Iris pigment epithelial cell (primary cell): ENCODE results near the gene AUTS2.

Experiments used
- DNase-seq: peaks from one replicate; pipeline ENCODE4 v3.0.0-alpha.2; 2011; ENCODE audit warnings: low read depth

Gene AUTS2

DNA sequence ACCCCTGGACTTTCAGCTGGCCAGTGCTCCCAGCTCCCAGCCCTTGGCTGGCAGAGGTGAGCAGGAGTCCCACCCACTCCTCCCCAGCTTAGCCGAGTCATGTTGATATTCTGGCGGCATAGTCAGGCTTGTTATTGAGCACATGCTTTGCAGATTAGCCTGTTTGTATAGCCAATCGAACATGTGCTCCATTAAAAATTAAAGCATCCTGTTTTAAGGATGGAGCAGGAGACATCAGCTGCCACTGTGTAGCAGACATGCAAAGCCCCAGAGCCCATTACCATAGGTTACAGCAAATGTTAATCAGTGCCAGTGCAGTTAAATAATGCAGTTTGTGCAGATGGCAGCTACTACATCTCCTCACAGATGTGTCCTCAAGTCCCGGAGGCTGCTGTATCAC is 959.1 kb downstream of the AUTS2 start:
- DNase-seq = no peak

DNA sequence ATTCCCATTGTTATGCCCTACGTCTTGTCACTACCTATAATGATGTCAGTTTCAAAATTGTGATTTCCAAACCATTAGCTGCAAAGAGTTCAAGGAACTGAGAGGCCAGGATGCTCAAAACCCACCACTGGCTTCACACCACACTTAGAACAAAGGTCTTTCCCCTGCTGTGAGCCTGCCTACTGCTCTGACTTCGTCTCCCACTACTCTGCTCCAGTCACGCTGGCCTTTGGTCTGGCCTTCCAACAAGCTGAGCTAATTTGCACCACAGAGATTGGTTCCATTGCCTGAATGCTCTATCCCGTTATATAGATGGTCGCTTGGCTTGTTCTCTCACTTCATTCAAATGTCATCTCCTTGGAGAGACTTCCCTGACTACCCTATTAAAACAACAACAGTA is 961.5 kb downstream of the AUTS2 start:
- no peak for DNase-seq

DNA sequence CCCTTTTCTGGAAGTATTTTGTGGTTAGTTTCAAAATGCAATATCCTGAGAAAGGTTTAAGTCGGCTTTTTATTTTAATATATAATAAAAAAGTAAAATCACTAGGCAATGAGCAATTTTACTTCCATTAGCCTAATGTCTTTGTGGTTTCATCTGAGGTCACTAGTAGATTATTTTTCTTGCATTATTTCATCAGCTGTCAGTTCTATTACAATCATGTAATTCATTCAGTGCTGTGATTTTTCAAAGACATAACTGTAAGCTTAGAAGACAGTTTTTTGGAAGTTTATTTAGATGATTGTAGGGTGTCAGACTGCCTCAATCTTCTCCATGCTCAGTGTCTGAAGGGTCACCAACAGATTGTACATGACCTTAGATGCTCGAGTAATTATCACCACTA is 965.7 kb downstream of the AUTS2 start:
- no peak for DNase-seq

DNA sequence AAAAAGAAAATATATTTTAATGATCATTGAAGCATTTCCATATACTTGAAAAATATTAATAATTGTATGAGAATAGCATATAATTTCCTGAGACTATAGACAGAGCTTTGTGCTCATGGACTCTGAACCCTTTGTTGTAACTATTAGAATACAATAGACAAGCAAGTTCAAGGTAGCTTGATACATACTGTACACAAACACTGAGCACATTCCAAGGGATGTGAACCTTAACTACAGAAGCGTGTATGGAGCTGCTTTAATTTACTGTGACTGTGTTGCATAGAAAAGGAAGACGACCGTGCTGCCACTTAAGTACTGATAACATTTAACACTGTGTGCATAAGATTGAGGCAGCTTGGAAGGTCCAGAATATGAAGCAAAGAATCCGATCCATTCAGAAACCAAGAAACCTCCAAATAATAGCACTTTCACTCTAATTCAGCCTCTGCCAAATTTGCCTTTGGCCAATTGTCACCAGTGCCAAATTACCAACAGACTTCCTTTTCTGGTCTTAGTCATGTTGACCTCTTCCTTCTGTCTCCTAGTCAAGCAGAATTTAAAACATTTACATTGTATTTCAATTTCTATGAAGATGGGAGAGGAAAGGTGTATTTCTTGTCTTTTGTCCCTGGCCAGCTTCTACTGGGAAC is 967.6 kb downstream of the AUTS2 start:
- no peak for DNase-seq

DNA sequence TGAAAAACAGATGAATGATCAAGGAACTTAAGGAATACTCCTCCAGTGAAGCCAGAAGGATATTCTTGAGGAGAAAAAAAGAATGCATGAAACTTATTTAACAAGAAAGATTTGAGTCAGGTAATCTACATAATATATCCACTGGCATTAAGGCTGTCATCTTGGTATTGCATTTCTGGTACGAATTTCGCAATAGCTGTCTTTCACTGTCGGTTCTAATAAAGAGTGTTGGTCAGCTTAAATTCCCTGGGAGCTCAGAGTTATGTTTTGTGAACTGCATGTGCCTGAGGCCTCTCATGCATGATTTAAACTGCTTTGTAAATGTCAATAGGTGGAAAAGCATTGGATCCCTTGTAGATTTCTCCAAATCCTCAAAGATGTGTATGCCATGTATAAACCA is 968.4 kb downstream of the AUTS2 start:
- DNase-seq = peak; percentile 7

DNA sequence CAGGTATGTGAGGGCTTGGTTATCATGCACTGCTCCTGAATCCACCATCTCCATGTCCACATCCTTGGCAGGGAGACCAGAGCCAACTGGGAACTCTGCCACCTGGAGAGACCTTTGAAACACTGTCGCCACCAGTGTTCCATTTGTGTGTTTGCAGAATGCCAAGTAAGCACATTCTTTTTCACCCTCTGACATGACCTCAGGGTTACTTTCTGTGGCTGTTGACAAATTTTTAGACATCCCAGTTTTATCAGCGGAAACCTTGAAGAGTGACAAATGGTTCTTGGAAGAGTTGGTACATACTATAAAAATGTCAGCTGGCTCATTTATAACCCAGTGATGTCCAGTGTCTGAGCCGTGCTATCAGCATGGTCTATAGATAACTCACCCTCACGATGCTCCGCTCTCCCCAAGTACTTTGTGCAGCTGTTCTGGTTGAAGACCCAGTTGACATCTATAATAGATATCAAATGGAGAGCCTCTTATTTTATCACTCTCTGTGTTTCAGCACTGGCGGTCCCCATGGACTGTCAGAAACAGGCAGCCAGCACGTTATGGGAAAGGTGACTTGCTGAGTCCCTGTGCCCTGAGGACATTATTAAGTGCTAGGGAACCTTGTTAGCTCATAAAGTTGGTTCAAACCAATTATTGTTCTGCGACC is 970.5 kb downstream of the AUTS2 start:
- no peak for DNase-seq

DNA sequence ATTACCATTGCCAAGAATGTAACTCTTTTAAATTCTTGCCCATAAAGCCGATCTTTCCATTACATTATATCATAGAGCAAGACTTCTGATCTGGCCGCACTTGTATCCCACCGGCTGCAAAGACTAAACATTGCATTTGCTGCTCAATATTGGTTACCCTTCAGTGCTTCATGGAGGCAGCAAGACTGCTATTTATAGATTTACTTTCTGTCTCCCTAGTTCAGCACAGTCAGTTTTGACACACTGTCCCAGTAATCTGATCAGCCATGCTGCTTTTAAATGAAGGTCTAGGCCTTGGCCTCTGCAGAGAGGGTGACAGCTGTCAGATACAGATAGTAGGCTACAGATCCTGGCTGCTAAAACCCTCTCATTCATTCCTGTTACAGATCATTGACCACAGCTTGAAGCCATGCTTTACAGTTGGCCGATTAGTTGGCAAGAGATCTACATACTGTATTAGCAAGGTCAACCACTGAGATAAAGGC is 971.1 kb downstream of the AUTS2 start:
- DNase-seq = peak; percentile 23

DNA sequence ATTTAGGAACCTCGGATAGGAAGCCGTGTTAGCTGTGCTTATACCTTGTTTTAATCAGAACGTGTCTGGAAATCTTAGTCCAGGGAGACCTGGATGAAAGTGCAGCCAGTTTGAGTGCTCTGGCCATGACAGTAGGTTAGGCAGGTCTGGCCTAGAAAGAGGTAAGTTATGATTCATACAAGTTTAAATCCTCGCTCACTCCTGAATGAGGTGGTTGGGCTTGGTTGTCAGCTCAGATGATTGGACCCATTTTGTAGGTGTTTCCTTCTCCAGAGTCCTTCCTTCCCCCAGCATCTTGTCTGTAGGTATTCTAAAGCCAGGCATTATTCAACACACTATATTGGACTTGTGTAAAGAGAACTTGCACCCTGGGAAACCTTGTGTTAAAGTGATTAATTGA is 971.8 kb downstream of the AUTS2 start:
- no peak for DNase-seq

DNA sequence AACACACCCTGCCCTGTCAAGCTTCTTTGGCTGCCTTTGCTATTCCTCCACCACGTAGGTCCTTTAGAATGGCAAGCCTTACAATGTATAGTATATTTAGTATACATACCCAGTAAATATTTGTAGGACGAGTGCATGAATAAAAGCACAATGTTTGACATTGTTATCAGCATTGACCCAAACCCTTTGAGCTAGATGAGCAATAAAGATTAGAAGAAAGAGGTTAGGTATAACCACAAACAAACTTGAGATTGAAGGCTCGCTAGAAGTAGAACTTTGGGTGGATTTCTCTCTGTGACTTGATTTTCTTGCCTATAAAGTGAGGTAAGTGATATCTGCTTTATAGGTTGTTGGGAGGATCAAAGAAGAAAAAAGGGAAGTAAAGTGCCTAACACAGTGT is 972.7 kb downstream of the AUTS2 start:
- no peak for DNase-seq

DNA sequence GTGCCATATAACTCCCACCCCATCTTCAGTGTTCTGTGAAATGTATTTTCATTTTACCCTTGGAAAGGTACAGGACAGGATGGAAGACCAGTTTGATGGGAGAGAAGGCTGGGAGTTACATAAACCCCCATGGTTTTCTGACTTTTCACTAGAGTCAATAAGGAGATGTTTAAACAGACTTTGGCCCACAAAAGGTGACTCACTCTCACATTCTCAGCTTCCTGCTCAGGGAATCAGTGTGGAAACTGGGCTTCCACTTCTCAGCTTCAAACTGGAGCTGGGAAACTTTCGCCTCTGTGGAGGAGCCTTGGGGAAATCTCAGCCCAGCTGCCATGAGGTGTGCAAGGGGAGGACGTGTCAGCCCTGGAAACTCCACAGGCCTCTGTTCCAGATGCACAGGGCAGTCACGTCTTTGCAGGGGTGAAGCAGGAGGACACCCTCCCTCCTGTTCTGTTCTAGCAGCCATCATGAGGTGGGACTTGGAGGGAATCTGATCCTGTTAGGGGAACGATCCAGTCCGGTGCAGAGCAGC is 973.2 kb downstream of the AUTS2 start:
- DNase-seq = peak; percentile 36

DNA sequence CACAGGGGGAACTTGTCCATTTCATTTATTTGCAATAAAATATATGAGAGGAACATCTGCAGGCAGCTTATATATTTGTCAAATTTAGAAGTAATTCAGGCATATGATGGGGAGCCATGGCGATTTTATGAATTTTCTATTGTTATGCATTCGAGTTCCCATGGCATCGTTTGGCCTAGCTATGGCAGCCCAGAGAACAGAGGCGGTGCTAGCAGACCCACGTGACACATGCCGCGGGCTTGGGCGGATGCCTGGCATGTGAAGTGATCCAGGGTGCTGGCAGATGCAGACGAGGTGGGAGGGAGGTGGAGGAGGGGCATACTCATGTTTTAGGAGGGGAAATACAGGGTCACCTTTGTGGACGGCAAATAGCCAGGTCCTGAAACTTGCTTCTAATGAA is 973.7 kb downstream of the AUTS2 start:
- no peak for DNase-seq

DNA sequence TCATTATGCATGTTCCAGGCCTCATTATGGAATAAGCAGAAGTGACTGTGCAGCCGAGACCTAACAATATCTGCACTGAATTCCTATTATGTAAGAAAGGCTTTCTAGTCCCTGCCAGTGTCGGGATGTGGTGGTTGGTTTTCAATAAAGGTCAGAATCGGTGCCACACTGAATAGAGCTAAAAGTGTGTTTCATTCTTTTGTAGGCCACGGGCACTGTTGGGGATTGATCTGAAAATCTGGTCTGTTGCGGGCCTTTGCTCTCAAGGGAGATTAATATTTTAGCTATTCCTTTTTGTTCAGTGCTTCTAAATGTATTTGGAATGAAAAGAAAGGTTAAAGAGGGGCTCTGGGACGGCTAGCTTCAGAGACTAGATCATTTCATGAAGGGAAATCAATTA is 974.3 kb downstream of the AUTS2 start:
- no peak for DNase-seq

DNA sequence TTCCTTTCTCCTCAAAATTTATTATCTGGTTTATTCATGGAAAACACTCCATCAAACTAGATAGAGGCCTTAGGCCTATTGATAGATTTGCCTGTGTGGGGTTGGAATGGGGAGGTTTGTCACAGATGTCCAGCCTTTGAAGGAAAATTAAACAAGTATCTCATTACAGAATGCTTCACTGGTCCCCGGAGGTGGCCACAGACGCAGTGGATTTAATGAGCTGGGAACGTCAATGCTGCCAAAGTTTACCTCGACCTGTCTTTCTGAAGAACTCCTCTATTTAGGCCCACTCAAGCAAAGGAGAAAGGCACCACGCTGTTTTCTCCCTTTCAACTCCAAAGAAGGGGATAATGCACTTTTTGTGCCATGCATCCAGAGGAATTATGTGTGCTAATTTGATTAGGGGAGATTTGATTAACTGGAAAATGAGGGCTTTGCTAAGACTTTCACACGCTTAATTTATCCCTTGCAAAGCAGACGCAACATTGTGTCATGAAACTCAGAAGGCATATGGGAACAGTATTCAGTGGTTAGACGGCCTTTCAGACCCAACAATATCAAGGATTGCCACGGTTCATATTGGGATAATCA is 974.9 kb downstream of the AUTS2 start:
- no peak for DNase-seq

DNA sequence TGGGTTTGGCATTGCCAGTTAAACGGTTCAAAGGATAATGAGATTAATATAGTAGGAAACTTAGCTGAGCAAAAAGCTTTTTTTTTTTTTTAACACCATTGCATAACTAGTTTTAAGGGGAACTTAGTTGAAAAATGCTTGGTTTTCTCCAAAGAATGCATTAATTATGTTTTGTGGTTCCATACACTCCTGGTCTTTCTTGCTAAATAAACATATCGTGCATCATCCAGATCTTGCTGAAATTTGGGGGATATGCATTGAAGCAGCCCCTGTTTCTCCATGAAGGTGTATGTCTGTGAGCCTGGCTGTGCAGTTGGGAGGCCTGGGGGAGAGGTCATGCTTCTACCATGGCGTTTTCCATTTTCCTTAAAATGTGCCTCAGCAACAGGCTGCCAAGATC is 975.4 kb downstream of the AUTS2 start:
- DNase-seq = no peak

DNA sequence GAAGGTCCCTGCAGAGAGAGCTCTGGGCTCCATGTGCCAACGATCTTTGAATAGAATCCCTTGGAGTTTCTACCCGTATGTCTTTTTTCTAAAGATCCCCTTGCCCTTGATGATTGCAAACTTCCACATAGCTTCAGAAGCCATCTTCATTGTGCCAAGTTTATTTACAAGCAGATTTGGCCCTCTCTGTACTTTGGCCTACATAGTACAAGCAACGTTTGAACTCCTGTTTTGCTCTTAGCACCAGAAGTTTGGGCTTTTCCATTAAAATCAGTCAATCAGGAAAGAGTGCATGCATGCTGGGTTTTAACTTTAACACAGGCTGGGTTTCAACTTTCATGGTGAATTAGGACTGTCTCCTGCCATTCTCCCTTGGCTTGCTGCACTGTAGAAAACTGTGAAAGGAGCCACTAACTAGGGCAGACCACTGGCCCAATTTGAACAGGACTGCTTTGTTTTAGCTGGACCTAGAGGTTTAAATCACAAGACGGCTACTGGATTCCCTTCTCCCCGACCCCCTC is 976.1 kb downstream of the AUTS2 start:
- DNase-seq = no peak

DNA sequence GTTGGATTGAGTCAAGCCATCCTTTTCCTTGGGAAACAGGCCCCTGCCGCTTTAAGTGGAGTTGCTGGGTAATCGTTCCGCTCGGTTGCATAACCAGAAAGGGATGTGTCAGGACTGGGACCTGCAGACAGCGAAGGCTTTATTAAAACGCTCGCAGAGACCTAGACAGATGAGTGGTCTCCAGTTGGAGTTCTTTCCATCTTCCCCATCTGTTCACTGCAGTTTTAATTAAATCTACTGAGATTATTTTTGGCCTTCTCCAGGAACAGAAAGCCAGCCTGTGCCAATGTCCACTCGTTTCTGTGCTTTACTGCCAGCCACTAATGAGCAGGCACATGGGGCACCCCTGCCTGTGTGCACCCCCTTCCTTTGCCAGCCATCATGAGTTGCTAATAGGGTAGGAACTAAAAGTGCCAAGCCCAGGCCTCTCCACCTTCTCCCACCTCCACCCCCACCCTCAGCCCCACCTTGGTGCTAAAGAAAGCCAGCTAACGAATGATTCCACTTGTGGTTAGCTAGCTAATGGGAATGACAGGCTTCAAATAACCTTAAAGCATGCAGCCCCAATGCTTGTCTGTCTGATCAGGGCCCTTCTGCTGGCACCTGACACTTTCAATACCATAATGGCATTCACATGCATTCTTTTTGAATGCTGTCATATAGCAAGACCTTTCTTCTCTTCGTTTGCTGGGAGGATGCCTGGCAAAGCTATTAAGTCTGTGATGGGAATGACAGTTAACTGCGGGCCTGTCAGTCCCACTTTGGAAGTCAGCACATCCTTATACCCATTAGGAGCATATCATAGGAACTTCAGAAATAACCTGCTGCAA is 976.9 kb downstream of the AUTS2 start:
- DNase-seq = peak; percentile 16

DNA sequence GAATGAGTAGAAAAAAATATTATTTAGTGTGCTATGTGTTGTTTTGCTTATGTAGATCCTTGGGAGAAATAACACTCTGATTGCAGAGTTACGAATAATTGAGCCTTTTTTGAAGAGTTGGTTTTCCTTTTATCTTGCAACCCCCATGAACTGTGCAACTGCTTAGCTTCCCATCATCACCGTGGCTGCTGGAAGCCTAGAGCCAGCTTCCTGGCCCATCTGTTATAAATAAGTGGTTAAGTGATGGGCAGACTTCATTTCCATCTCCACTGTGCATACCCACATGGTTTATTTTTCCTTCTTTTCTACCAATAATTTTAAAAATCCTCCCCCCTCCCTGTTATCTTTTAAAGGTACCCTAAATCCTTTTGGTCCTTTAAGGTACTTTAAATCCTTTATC is 978.8 kb downstream of the AUTS2 start:
- no peak for DNase-seq

DNA sequence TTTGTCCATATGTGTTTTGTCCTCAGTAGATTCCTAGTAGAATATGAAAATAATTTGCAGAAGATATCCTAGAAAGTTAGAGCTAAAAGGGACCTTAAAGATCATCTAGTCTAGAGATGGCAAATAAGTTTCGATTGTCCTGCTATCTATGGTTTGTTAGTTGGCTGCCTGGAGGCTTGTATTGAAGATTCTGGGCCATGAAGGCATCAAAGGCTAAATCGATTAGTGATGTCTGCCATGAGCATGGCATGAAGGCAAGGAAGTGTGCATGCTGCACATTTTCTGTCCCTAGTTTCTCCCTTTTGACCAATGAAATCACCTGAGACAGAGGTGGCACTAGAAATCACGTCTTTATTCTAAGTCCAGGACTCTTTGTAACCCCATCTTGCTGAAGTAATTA is 979.9 kb downstream of the AUTS2 start:
- no peak for DNase-seq

DNA sequence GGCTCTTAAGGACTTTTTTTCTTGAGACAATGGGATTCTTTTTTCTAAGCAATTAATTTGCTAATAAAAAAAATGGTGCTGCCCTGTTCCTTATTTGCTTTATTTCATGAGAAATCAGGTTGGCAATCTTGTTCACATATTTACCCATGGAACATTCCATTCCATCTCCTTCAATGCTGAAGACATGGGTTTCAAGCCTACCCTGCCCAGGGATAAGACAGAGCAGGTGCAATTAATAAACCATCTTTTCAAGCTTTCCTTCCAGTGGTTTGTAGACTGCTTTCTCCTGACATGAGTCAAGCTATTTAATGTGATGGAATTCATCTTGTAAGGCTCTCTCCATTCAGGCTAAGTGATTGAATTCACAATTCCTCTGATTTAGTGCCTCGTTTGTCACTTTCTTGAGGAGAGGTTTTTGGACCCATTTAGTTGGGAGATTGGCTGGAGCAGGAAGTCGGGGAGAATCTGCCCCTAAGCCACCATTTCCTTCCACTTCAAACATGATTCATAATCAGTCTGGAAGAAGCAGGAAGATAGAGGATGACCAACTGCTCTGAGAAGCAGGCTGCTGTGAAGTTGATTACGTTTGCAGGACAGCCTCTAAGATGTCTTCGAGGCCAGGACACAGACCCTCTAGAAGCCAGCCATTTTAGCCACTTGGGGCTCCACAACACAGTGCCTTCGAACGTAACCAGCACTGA is 981.3 kb downstream of the AUTS2 start:
- DNase-seq = no peak

DNA sequence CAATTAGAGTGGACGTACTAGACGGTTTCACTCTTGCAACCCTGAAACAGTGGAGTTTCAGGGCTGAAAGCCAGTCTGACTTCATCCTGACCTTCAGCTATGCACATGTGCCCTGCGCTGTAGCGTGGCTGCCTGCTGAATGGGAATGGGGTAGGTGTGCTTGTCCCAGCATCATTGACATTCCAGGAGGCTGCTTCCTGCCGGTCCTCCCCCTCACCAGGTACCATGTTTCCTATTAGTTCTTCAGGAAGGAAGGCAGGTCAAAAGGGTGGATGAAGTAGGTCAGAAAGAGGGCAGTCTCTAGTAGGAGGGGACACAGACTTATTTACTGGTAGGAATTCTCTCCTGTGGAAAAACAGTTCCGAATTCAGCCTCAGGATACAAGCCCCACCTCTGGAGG is 981.9 kb downstream of the AUTS2 start:
- DNase-seq = no peak
